ENCODE results near the gene RASGRF2.
"Not testable (repeated sequence)": the region's sequence is repeated elsewhere in the genome, so short reads cannot be mapped to it uniquely, and the experiment has no call there.

RASGRF2 gene

GRCh38 chr5:81021951-81022687, 62.0 kb downstream of the RASGRF2 start:
- no peak for DNase-seq

GRCh38 chr5:81022688-81023084, 62.5 kb downstream of the RASGRF2 start:
- DNase-seq, result no peak

GRCh38 chr5:81023261-81023970, 63.3 kb downstream of the RASGRF2 start:
- DNase-seq, result no peak

GRCh38 chr5:81027481-81028058, 67.4 kb downstream of the RASGRF2 start:
- DNase-seq, result no peak

GRCh38 chr5:81028888-81029287, 68.7 kb downstream of the RASGRF2 start:
- not testable (repeated sequence) for DNase-seq

GRCh38 chr5:81029736-81030135, 69.6 kb downstream of the RASGRF2 start:
- not testable (repeated sequence) for DNase-seq

- not testable (repeated sequence) for DNase-seq
Measured at GRCh38 chr5:81030236-81031034, 70.3 kb downstream of the RASGRF2 start.

GRCh38 chr5:81035522-81035921, 75.4 kb downstream of the RASGRF2 start:
- no peak for DNase-seq

- DNase-seq, result no peak
Measured at GRCh38 chr5:81038495-81038894, 78.3 kb downstream of the RASGRF2 start.

GRCh38 chr5:81044868-81045267, 84.7 kb downstream of the RASGRF2 start:
- DNase-seq, result no peak

GRCh38 chr5:81045389-81045807, 85.2 kb downstream of the RASGRF2 start:
- DNase-seq, result no peak

GRCh38 chr5:81046041-81046440, 85.9 kb downstream of the RASGRF2 start:
- DNase-seq, result no peak

GRCh38 chr5:81052325-81052724, 92.2 kb downstream of the RASGRF2 start:
- no peak for DNase-seq

GRCh38 chr5:81053282-81053681, 93.1 kb downstream of the RASGRF2 start:
- not testable (repeated sequence) for DNase-seq

- no peak for DNase-seq
Measured at GRCh38 chr5:81058121-81058520, 98.0 kb downstream of the RASGRF2 start.

GRCh38 chr5:81065492-81065891, 105.3 kb downstream of the RASGRF2 start:
- no peak for DNase-seq

- DNase-seq, result no peak
Measured at GRCh38 chr5:81066102-81066501, 105.9 kb downstream of the RASGRF2 start.

GRCh38 chr5:81067406-81067805, 107.2 kb downstream of the RASGRF2 start:
- DNase-seq, result no peak

GRCh38 chr5:81068063-81068462, 107.9 kb downstream of the RASGRF2 start:
- no peak for DNase-seq

GRCh38 chr5:81068635-81069034, 108.5 kb downstream of the RASGRF2 start:
- no peak for DNase-seq

- DNase-seq, result no peak
Measured at GRCh38 chr5:81069990-81070389, 109.8 kb downstream of the RASGRF2 start.

GRCh38 chr5:81070571-81071255, 110.5 kb downstream of the RASGRF2 start:
- DNase-seq, result no peak

GRCh38 chr5:81075041-81075440, 114.9 kb downstream of the RASGRF2 start:
- DNase-seq, result no peak
